ENCODE measurements around the gene PLCB1.

Gene PLCB1

DNA sequence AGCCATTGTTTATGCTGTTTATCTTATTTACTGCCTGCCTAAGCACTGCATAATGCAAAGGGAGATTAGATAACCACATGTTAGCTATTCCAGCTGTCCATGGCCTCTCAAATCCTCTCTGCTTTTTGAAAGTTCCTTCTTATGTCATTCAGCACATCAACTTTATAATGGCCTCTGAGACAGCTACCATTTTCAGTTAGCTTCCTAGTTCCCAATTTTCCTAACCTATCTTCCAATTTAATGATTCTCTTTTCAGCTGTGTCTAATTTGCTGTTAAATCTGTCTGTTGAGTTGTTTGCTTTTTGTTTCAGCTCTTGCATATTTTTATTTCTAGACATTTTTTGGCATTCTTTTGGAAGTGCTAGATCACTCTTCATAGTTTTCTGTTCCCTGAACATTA, 763.4 kb downstream of the PLCB1 start:
- no peak for DNase-seq (ENCODE audit: low read depth)

DNA sequence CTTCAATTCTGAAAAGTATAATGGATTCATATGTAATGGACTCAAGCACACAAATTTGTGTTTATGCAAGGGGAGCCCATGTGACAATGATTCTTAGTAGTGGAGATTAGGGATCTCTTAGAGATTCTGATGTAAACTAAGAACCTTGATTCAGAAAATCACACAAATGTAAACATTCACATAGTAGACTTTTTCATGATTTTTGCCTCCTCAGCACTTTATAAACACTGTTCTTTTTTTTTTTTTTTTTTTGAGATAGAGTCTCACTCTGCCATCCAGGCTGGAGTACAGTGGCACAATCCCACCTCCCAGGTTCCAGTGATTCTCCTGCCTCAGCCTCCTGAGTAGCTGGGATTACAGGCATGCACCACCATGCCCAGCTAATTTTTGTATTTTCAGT, 766.8 kb downstream of the PLCB1 start:
- peak; percentile 9 for DNase-seq (ENCODE audit: low read depth)

DNA sequence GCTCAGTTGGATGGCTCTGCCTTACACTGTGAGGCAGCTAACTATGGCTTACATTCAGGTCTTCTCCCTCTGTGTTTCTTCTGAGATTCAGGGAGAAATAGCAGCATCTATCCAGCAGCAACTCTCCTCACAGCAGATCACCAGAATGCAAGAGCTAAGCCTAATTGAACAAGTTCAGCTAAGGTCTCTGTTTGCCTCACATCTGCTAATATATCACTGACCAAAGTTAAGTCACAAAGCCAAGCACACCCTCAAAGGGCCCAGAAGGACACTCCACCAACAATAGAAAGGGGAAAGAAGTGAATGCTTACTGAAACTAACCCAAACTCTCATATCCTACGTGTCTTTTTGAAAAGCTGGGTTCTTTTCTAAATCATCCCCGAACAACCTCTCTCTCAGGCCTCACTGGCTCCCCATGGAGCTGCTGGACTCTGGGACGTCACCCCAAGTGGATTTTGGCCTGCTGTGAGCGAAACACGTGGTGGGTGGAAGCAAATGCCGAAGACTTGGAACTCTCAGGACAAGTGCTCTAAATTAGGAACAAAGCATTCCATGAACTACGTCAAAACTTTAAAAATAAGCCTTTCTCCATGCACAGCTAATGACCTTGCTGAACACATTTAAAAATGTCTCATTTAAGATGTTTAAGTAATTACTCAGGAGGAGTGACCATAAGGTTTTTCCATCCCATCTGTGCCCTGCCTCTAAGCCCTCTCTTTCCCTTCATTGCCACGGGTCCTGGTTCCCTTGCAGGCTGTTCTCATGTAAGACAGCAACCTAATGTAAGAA, 769.4 kb downstream of the PLCB1 start:
- DNase-seq (ENCODE audit: low read depth), result no peak

DNA sequence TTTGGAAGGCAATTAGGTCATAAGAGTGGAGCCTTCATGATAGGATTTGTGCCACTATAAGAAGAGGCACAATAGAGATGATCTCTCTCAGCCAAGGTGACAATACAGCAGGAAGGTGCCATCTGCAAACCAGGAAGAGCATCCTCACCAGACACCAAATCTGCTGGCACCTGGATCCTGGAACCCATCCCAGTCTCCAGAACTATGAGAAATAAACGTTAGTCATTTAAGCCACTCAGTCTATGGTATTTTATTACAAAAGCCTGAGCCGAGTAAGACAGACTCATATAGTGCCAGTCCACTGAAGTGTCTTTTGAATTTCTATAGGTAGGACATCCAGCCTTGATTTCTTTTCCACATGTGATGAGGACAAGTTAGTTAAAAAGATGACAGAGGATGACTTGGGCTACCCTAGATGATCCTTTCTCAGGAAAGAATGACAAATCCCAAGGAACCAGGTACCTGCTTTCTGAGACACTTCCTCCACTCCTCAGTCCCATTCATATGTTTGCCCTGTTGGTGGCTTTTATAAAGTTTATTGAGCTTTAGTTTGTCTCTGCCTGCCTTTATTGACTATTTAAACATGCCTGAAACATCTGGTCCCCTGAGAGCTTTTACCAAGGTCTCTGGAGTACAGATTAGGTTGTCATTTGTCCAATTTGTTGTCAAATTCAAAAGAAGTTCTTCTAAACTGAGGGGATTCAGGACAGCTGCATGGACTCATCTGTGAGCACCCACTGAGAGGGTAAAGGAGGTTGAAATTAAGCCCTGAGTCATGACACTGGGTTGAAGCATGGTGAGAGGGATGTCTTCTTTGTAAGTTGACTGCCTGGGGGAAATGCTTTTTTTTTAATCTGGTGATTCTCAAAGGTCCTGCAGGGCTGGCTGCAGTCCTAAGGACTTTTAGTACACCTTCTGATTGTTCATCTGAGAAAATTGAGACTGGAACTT, 771.9 kb downstream of the PLCB1 start:
- DNase-seq (ENCODE audit: low read depth), result no peak

DNA sequence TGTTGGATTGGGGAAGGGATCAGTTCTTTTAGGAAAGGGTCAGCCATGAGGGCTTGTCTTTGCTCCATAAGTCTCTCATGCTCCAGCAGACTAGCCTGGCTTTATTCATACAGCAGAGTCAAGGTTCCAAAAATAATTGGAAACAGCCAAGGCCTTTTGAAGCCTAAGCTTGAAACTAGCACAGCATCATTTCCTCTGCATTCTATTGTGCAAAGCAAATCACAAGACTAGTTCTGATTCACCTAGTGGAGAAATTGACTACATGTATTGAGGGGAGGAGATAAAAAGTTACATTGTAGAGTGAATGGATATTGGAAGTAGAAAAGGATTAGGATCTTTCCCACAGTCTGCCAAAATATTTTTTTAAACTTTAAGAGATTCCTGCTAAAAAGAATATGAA, 777.5 kb downstream of the PLCB1 start:
- DNase-seq (ENCODE audit: low read depth), result peak; percentile 15

DNA sequence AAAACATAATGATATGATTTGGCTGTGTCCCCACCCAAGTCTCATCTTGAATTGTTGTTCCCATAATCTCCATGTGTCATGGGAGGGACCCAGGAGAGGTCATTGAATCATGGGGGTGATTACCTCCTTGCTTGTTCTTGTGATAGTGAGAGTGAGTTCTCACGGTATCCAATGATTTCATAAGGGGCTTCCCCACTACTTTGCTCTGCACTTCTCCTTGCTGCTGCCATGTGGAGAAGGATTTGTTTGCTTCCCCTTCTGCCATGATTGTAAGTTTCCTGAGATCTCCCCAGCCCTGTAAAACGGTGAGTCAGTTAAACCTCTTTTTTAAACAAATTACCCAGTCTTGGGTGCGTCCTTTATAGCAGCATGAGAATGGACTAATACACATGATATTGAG, 780.0 kb downstream of the PLCB1 start:
- no peak for DNase-seq (ENCODE audit: low read depth)

DNA sequence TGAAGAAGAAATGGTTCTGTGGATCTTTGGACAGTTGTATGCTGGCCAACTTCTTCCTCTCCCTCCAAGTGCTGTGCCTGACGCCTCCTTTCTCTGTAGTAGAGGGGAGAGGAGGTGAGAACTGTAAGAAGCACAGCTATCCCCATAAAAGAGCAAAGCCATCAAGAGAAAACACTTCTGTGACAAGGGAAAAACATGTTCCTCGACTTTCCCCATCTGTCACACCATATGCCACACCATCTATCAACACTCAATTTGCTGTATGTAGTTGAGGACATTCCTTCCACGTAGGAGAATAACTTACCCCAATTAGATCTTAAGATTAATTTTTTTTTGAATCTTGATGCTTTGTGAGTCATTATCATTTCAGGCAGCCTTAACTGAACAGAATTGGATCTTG, 780.7 kb downstream of the PLCB1 start:
- DNase-seq (ENCODE audit: low read depth), result no peak

DNA sequence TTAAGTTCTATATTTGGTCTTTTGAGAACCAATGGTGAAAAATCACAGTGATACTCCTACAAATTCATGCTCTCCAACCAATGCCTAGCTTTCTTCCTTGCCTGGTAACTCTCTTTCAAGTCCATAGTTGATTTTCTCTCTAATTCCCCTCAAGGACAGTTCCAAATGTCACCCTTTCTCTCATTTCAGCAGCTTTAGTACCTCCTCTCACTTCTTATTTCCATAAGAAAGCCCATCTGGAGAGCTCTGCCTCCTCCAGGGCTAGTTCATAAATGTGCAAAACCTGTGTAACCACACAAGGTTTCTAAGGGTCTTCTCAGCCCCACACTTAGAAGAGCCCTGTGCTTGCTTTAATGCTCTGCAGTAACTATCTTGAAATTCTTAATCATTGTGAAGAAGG, 781.4 kb downstream of the PLCB1 start:
- DNase-seq (ENCODE audit: low read depth), result no peak

DNA sequence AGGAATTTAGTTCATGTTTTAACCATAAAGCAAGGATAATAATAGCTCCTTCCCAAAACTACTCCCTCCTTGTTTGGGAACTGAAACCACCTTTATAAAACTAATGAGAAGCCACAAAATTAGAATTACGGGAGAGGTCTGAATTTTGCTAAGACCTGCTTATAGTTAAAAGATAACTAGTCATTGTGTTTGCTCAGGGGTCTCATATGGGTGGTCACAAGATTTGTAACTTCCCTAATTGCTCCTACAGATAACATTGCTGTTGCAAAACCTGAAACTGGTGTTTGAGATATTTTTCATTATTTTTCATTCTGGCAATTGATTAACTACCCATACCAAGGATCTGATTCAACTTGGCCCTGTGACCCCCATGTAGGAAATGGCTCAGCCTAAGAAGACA, 782.4 kb downstream of the PLCB1 start:
- no peak for DNase-seq (ENCODE audit: low read depth)

DNA sequence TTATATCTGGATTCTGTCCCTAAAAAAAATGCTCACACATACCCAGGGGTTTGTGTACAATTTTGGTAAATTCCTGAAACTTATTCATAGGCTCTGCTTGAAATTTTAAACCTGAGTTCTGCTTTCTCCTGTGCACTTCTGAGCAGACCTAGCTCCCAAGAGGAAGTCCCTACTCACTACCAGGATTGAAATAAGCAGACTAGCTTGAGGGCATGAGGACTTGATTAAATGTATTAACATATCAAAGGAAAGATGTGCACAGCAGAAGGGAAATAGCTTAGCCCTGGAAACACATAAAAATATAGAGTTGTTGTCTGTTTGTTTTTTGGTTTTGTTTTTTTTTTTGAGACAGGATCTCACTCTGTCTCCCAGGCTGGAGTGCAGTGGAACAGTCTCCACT, 785.0 kb downstream of the PLCB1 start:
- no peak for DNase-seq (ENCODE audit: low read depth)

DNA sequence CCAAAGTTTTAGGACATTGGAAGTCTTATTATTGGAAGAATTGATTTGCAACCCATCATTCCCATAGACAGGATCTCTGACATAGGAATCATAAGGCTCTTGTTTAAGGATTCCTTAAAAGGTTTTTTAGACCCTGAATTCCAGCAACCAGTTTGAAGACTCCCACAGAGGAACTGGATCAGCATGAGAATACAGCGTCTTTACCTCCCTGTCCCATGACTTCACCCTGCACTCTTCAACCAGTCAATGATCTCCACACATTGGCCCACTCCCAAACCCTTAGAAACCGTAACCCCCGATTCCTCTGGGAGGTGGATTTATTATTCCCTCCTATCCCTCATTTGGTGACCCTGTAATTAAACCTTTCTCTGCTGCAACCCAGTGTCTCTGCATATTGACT, 786.1 kb downstream of the PLCB1 start:
- no peak for DNase-seq (ENCODE audit: low read depth)

DNA sequence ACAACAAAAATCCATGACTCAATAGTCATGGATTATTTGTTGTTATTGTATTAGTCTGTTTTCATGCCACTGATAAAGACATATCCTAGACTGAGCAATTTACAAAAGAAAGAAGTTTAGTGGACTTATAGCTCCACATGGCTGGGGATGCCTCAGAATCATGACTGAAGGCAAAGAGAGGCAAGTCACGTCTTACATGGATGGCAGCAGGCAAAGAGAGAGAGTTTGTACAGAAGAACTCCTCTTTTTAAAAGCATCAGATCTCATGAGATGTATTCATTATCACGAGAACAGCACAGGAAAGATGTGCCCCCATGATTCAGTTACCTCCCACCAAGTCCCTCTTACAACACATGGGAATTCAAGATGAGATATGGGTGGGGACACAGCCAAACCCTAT, 792.5 kb downstream of the PLCB1 start:
- DNase-seq (ENCODE audit: low read depth), result no peak

DNA sequence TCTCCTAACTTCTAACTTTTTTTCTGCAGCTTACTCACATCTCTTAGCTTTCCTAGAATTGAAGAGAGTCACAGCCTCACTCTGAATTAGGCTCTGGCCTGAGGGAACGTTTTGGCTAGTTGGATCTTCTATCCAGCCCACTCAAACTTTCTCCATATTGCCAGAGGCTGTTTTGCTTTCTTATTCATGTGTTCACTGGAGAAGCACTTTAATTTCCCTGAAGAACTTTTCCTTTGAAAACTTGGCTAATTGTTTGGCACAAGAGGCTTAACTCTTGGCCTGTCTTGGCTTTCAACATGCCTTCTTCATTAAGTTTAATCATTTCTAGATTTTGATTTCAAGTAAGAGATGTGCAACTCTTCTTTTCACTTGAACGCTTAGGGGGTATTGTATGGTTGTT, 798.7 kb downstream of the PLCB1 start:
- DNase-seq (ENCODE audit: low read depth), result no peak

DNA sequence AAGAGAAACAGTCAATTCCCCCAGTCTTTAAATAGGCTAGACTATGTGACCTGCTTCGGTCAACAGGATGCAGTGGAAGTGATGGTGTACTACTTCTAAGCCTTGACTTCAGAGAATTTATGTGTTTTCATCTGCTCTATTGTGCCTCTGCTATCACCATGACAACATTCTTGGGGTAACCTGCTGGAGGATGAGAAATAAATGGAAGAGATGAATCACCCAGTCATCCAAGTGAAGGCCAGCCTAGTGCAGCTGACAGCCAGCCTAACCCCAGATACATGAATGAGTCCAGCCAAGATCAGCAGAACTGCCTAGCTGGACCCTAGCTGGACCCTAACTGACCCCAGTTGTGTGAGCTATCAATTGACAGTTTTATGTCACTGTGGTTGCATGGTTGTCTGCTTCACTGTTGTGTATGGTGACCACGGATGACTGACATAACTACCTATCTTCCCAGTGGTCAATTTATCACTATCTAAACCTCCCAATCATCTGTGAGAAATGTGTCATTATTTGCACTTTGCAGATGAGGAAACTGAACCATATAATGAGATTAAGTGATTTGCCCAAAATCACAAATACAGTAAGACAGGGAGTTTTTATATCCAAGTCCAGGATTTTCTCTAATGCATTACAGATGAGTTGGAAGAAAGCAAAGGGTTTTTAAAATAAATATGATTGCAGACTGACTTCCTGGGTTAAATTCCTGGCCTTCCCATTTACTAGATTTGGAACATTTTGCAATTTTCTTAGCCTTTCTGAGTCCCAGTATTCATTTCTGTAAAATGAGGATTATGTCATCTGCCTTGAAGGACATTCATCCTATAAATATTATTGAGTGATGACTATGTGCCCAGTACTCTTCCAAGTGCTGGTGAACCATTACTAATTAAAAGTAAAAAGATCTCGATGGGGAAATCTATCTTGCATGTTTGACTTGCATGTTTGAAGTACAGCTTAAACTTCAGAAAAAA, 800.4 kb downstream of the PLCB1 start:
- DNase-seq (ENCODE audit: low read depth), result peak; percentile 86

DNA sequence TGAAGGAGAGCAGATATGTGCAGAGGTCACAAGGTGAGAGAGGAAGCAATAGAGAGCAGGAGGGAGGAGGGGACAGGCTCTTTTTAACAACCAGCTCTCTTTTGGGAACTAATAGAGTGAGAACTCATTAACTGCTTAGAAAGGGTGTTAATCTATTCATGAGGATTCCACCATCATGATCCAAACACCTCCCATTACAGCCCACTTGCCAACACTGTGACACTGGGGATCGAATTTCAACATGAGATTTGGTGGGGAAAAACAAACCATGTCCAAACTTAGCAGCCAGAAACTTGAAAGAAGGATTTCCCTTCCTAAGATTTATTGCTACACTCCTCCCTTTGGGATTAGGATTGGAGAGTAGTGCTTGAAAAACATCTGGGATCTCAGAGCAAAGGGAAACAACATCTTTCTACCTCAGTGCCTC, 801.3 kb downstream of the PLCB1 start:
- no peak for DNase-seq (ENCODE audit: low read depth)

DNA sequence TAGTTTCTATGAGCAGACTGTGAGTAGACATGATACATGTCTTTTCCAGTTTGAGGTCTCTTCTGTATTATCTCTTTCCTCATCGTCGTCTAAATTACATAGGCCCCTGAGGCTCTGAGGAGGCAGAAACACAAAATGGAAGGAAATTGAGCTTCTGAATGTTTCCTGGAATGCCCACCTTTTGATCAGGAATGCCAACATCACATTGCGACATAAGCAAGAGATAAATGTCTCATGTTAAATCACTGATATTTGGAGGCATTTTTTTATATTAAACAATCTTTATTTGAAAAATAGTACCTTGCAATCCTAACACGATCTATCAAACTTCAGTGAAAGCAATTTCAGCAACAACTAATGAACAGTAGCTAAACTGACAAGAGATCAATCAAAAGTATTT, 802.3 kb downstream of the PLCB1 start:
- no peak for DNase-seq (ENCODE audit: low read depth)
